Astrocyte (in vitro differentiated cells and primary cell): ENCODE measurements around the gene NAV3.

ENCODE experiments used
- CTCF ChIP-seq: IDR thresholded peaks from 2 replicates; pipeline ENCODE4 v1.5.1; 2011; ENCODE audit warnings: low read depth, mild to moderate bottlenecking, inconsistent platforms, low read length, moderate library complexity; ENCODE audit not compliant: insufficient read depth
- EZH2 ChIP-seq: IDR thresholded peaks from 2 replicates; pipeline ENCODE4 v1.6.1; 2012; ENCODE audit warnings: mild to moderate bottlenecking, low read length, inconsistent platforms; ENCODE audit not compliant: insufficient read depth

GRCh38 chr12:77813558-77813957, 17.1 kb upstream of the NAV3 start:
- TF ChIP-seq CTCF = no peak
- TF ChIP-seq EZH2 = no peak
